Adipocyte (in vitro differentiated cells): ENCODE measurements around the gene DAP.
"Not testable (repeated sequence)": the region's sequence is repeated elsewhere in the genome, so short reads cannot be mapped to it uniquely, and the experiment has no call there.

Source experiments
- DNase-seq: peaks from one replicate; pipeline ENCODE4 v3.0.0-alpha.2; 2015; ENCODE audit warnings: low read depth
- H3K27me3 ChIP-seq: replicated peaks from 2 replicates; pipeline ENCODE4 v1.7.0; 2013; ENCODE audit warnings: mild to moderate bottlenecking, low read length, moderate library complexity; ENCODE audit not compliant: control insufficient read depth, insufficient read depth
- H3K36me3 ChIP-seq: 2 replicates; pipeline ENCODE4 v1.7.0; 2013; ENCODE audit warnings: low read length, mild to moderate bottlenecking, moderate library complexity; ENCODE audit not compliant: control insufficient read depth, insufficient read depth, severe bottlenecking
- H3K4me1 ChIP-seq: 2 replicates; pipeline ENCODE4 v1.7.0; 2013; ENCODE audit warnings: mild to moderate bottlenecking, low read length, moderate library complexity; ENCODE audit not compliant: control insufficient read depth, insufficient read depth
- H3K4me3 ChIP-seq: 2 replicates; pipeline ENCODE4 v1.7.0; 2013; ENCODE audit warnings: mild to moderate bottlenecking, low read length, moderate library complexity
- H3K9ac ChIP-seq: 2 replicates; pipeline ENCODE4 v1.7.0; 2013; ENCODE audit warnings: mild to moderate bottlenecking, low read length, moderate library complexity
- H3K9me3 ChIP-seq: 2 replicates; pipeline ENCODE4 v1.7.0; 2013; ENCODE audit warnings: mild to moderate bottlenecking, low read length, moderate library complexity; ENCODE audit not compliant: control insufficient read depth

The DAP gene

GRCh38 chr5:10665799-10666198, 95.2 kb downstream of the DAP start:
- no peaks in the 10 kb centered on the region for H3K36me3 ChIP-seq
- peaks cover 5% of the 10 kb centered on the region for H3K4me1 ChIP-seq
- no peak overlapping the region for H3K9ac ChIP-seq
- no peak for DNase-seq
- H3K27me3 ChIP-seq, result peaks cover 10% of the 10 kb centered on the region
- no peaks in the 10 kb centered on the region for H3K9me3 ChIP-seq
- H3K4me3 ChIP-seq, result no peak overlapping the region

DNA sequence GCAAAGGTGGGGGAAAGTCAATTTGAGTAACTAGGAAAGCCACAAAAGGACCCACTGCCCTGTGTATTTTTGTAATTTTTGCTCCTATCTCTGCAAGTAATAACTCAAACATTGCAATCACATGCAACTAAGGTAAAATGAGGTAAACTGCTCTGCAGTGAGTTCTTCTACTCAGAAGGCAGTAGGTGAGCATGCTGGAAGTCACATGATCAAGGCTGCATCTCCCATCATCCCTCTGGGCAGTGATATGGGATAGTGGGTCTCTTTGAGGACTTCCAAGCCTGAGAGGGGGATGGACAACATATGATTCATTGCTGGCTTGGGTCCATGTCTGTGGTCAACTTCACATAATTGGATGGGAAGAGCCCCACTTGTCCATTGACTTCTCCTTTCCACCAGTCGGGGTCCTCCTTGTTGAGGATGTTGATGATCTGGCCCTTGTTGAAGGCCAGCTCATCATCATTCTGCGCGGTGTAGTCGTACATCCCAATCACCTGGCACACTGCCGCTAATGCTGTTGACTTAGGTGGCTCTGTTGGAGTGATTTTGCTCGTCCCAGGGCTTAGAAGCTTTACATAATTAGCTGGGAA, 96.8 kb downstream of the DAP start:
- not testable (repeated sequence) for H3K4me1 ChIP-seq, H3K36me3 ChIP-seq, H3K4me3 ChIP-seq, H3K9ac ChIP-seq, H3K9me3 ChIP-seq, DNase-seq, H3K27me3 ChIP-seq

DNA sequence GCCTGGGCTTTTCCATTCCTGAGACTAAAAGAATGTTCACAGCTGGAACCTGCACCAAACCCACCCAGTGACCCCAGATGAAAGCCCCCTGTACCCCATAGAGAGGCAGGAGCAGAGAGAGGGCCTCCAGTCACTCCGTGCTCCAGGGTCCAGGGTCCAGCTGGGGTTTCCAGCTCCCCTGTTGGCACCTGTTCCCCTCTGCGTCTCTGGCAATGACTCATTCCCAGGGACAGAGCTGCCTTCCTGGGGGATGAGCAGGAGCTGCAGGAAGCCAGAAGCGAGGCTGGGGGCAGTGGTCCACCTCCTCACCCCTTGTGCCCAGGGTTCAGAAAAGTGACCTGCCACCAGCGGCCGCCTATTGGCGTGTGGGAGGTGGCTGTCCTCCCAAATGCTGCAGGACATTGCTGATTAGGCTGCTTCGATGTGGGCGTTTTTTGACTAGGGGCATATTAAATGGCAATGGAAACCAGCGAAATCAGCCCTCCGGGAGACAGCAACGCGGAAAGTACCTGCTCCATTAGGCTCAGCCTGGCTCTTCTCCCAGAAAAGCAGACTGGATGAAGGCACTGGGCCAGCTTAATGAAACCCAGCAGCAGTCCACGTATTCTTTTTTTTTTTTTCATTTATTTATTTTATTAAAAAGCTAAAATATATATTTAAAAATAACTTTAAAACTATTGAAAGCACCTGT, 97.4 kb downstream of the DAP start:
- Histone ChIP-seq H3K4me1 (peaks cover 5% of the 10 kb centered on the region), H3K9ac (no peak overlapping the region), H3K27me3 (peaks cover 8% of the 10 kb centered on the region), H3K36me3 (no peaks in the 10 kb centered on the region), H3K9me3 (no peaks in the 10 kb centered on the region), H3K4me3 (peak overlapping the region; percentile 14)
- DNase-seq, result peak; percentile 44

GRCh38 chr5:10662661-10663488, 98.2 kb downstream of the DAP start:
- Histone ChIP-seq H3K27me3 (peaks cover 8% of the 10 kb centered on the region), H3K9ac (no peak overlapping the region), H3K36me3 (no peaks in the 10 kb centered on the region), H3K4me1 (peaks cover 5% of the 10 kb centered on the region), H3K9me3 (no peaks in the 10 kb centered on the region), H3K4me3 (no peak overlapping the region)
- DNase-seq, result no peak

DNA sequence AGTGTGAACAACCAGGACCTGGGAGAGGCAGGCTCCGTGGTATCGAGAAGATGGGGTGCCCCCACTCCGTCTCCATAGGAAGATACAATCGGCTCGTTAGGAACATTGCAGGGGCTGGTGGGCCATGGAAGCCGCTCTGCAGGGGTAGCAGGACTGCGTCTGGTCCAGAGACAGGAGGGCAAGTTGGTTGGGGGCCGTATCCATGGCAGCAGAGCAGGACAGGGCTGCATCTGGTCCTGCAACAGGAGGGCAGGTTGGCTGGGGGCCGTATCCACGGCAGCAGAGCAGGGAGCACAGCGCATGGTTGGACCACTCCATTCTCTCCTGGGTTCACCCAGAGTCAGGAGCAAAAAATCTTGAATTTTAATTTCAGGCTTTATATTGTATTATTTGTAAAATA, 99.0 kb downstream of the DAP start:
- Histone ChIP-seq H3K9ac (no peak overlapping the region), H3K9me3 (no peaks in the 10 kb centered on the region), H3K27me3 (peaks cover 8% of the 10 kb centered on the region), H3K4me1 (peaks cover 5% of the 10 kb centered on the region), H3K36me3 (no peaks in the 10 kb centered on the region), H3K4me3 (no peak overlapping the region)
- no peak for DNase-seq

- Histone ChIP-seq H3K9ac (no peak overlapping the region), H3K9me3 (no peaks in the 10 kb centered on the region), H3K4me3 (no peak overlapping the region), H3K27me3 (peaks cover 8% of the 10 kb centered on the region), H3K36me3 (no peaks in the 10 kb centered on the region), H3K4me1 (peaks cover 5% of the 10 kb centered on the region)
- no peak for DNase-seq
These were observed 99.6 kb downstream of the DAP start for GRCh38 chr5:10661401-10661800.

GRCh38 chr5:10660720-10661387, 100.2 kb downstream of the DAP start:
- Histone ChIP-seq H3K9ac (no peak overlapping the region), H3K36me3 (no peaks in the 10 kb centered on the region), H3K9me3 (no peaks in the 10 kb centered on the region), H3K4me3 (no peak overlapping the region), H3K27me3 (peaks cover 8% of the 10 kb centered on the region), H3K4me1 (peaks cover 5% of the 10 kb centered on the region)
- DNase-seq, result no peak

DNA sequence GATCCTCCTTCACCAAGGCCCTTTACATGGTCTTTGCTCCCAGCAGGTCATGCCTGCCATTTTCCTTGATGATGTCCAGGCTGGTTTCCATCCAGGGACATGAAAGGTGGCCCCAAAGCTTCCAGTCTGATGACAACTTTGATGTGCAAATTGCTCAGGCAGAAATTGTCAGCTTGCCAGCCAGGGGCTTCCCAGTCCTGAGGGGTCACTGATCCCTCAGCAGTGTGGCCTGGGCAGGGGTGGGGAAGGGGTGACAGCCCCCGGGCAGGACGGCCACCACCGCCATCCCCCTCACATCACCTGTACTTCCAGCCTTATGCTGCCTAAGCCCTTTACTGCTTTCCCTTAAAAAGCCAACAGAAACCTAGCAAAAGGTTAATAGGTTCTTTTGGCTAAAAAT, 100.9 kb downstream of the DAP start:
- Histone ChIP-seq H3K4me3 (no peak overlapping the region), H3K9me3 (no peaks in the 10 kb centered on the region), H3K36me3 (peaks cover 5% of the 10 kb centered on the region), H3K4me1 (peaks cover 5% of the 10 kb centered on the region), H3K27me3 (peaks cover 8% of the 10 kb centered on the region), H3K9ac (no peak overlapping the region)
- DNase-seq, result no peak

GRCh38 chr5:10658265-10658664, 102.8 kb downstream of the DAP start:
- Histone ChIP-seq H3K36me3 (peaks cover 15% of the 10 kb centered on the region), H3K9ac (no peak overlapping the region), H3K9me3 (no peaks in the 10 kb centered on the region), H3K27me3 (peaks cover 5% of the 10 kb centered on the region), H3K4me1 (peaks cover 3% of the 10 kb centered on the region), H3K4me3 (no peak overlapping the region)
- no peak for DNase-seq

GRCh38 chr5:10655972-10656830, 104.8 kb downstream of the DAP start:
- Histone ChIP-seq H3K36me3 (peaks cover 26% of the 10 kb centered on the region), H3K27me3 (no peaks in the 10 kb centered on the region)
- DNase-seq, result no peak

More at GRCh38 chr5:10655972-10656830, 104.8 kb downstream of the DAP start:
- Histone ChIP-seq H3K4me3 (no peak overlapping the region), H3K9me3 (no peaks in the 10 kb centered on the region), H3K9ac (no peak overlapping the region), H3K4me1 (peaks cover 4% of the 10 kb centered on the region)
